ENCODE results near the gene CHST11.

DNA sequence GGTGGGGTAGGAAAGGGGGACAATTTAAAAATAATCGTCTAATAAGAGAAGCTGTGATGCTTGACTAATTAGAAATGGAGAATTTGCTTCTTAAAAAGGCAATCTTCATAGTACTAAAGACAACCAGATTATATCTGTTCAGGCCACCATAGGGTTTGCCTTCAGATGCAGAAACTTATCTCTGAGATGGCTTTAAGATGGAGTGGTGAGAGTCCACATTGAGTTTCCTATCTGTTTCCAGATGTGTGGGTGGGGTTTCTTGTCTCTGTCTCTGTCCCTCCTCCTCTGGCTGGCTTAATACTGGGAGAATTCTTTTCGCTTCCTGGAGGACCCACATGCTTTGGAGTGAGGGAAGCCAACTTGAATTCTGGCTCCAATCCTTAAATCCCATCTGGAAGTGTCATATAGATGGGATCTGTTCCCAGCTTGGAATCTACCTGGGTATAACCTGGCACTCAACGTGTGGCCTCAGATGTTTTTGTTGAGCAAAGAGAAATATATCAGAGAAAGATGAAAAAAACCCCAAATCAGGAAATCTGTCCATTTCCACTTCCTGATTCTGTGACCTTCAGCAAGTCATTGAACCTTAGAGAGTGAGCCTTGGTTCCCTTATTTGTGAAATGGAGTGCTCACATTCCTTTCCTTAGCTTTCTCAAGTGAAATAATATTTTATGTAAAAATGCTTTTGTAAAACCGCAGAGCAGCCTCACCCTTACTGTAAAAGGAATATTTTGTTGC is 66.4 kb downstream of the CHST11 start:
- TF ChIP-seq, protein P1, sequence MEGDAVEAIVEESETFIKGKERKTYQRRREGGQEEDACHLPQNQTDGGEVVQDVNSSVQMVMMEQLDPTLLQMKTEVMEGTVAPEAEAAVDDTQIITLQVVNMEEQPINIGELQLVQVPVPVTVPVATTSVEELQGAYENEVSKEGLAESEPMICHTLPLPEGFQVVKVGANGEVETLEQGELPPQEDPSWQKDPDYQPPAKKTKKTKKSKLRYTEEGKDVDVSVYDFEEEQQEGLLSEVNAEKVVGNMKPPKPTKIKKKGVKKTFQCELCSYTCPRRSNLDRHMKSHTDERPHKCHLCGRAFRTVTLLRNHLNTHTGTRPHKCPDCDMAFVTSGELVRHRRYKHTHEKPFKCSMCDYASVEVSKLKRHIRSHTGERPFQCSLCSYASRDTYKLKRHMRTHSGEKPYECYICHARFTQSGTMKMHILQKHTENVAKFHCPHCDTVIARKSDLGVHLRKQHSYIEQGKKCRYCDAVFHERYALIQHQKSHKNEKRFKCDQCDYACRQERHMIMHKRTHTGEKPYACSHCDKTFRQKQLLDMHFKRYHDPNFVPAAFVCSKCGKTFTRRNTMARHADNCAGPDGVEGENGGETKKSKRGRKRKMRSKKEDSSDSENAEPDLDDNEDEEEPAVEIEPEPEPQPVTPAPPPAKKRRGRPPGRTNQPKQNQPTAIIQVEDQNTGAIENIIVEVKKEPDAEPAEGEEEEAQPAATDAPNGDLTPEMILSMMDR (optimal IDR thresholded peaks at IDR 0.05 in 1 of 3, IDR thresholded peaks at IDR 0.05 in 1 of 3, conservative IDR thresholded peaks at IDR 0.05 in 1 of 3; ENCODE audit: extremely low read depth in 1 of 3, insufficient read depth in 2 of 3, low read length in 3 of 3), result no peak
- TF ChIP-seq EZH2 (IDR thresholded peaks at IDR 0.05; ENCODE audit: low read length), result no peak
